NT2/D1 (cell line): ENCODE data around the gene CCZ1.
A peak's percentile ranks its signal among the peaks of the same experiment; 100 is the strongest.
"Not testable (repeated sequence)": the region's sequence is repeated elsewhere in the genome, so short reads cannot be mapped to it uniquely, and the experiment has no call there.

Experiments
- DNase-seq: peaks from one replicate; pipeline ENCODE4 v3.0.0-alpha.2; 2011; ENCODE audit warnings: low read depth, low spot score
- H3K27me3 ChIP-seq: 2 replicates; pipeline ENCODE4 v1.6.0; 2011; ENCODE audit warnings: mild to moderate bottlenecking; ENCODE audit not compliant: insufficient read length, insufficient read depth
- H3K36me3 ChIP-seq: 2 replicates; pipeline ENCODE4 v1.6.1; 2011; ENCODE audit warnings: mild to moderate bottlenecking, low read length, mixed read lengths; ENCODE audit not compliant: insufficient read depth, insufficient read length
- H3K4me1 ChIP-seq: 2 replicates; pipeline ENCODE4 v1.5.1; 2011; ENCODE audit not compliant: insufficient read depth, insufficient read length
- H3K4me3 ChIP-seq: 2 replicates; pipeline ENCODE4 v1.5.1; 2011; ENCODE audit warnings: low read depth; ENCODE audit not compliant: insufficient read length
- H3K9ac ChIP-seq: 2 replicates; pipeline ENCODE4 v1.6.0; 2011; ENCODE audit warnings: low read depth; ENCODE audit not compliant: insufficient read length
- H3K9me3 ChIP-seq: 2 replicates; pipeline ENCODE4 v1.5.1; 2011; ENCODE audit warnings: mild to moderate bottlenecking, low read length; ENCODE audit not compliant: insufficient read depth
- SUZ12 ChIP-seq: IDR thresholded peaks from 2 replicates; pipeline ENCODE4 v1.6.1; 2011; ENCODE audit not compliant: insufficient read length, insufficient read depth; ENCODE audit errors: extremely low read depth
- YY1 ChIP-seq: IDR thresholded peaks from 2 replicates; pipeline ENCODE4 v1.6.1; 2011; ENCODE audit not compliant: insufficient read length, insufficient read depth
- ZNF274 ChIP-seq: IDR thresholded peaks from 2 replicates; pipeline ENCODE4 v1.6.1; 2011; ENCODE audit warnings: mild to moderate bottlenecking, low read depth, low read length

Gene CCZ1

GRCh38 chr7:5867060-5867459, 31.5 kb upstream of the CCZ1 start:
- TF ChIP-seq YY1 (no peak), SUZ12 (no peak), ZNF274 (no peak)
- Histone ChIP-seq H3K4me1 (no peaks in the 10 kb centered on the region), H3K9ac (no peak overlapping the region), H3K36me3 (no peaks in the 10 kb centered on the region), H3K27me3 (no peaks in the 10 kb centered on the region), H3K9me3 (no peaks in the 10 kb centered on the region), H3K4me3 (no peak overlapping the region)
- DNase-seq, result no peak

- not testable (repeated sequence) for H3K9ac ChIP-seq, H3K27me3 ChIP-seq, H3K36me3 ChIP-seq, H3K4me1 ChIP-seq, H3K4me3 ChIP-seq, H3K9me3 ChIP-seq
- DNase-seq, result peak; percentile 28
These were observed 29.6 kb upstream of the CCZ1 start for GRCh38 chr7:5868928-5869341.

GRCh38 chr7:5869691-5870090, 28.8 kb upstream of the CCZ1 start:
- no peaks in the 10 kb centered on the region for H3K36me3 ChIP-seq
- H3K4me3 ChIP-seq, result no peak overlapping the region
- TF ChIP-seq ZNF274, result no peak
- TF ChIP-seq SUZ12, result no peak
- TF ChIP-seq YY1, result no peak

DNA sequence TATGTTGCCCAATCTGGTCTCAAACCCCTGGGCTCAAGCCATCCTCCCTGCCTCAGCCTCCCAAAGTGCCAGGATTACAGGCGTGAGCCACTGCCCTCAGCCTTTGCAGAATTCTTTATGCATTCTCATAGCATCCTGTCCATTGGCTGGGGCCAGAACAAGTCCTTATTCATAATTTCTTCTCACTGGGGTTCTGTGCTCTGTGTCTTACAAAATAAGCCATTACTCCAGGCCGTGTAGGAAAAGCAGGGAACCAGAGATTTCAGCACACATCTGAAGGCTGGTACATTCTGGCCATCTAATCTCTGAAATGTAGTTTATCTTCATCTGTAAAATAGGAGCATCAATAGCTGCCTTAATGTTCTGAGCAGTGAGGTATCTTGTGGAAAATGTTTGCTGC, 28.2 kb upstream of the CCZ1 start:
- Histone ChIP-seq H3K9ac (no peak overlapping the region), H3K4me1 (no peaks in the 10 kb centered on the region), H3K36me3 (no peaks in the 10 kb centered on the region), H3K4me3 (no peak overlapping the region), H3K27me3 (no peaks in the 10 kb centered on the region), H3K9me3 (no peaks in the 10 kb centered on the region)
- TF ChIP-seq SUZ12 (no peak), ZNF274 (no peak), YY1 (no peak)
- DNase-seq, result no peak

More at GRCh38 chr7:5869691-5870090, 28.8 kb upstream of the CCZ1 start:
- Histone ChIP-seq H3K9ac (no peak overlapping the region), H3K9me3 (no peaks in the 10 kb centered on the region), H3K4me1 (no peaks in the 10 kb centered on the region), H3K27me3 (no peaks in the 10 kb centered on the region)
- no peak for DNase-seq

DNA sequence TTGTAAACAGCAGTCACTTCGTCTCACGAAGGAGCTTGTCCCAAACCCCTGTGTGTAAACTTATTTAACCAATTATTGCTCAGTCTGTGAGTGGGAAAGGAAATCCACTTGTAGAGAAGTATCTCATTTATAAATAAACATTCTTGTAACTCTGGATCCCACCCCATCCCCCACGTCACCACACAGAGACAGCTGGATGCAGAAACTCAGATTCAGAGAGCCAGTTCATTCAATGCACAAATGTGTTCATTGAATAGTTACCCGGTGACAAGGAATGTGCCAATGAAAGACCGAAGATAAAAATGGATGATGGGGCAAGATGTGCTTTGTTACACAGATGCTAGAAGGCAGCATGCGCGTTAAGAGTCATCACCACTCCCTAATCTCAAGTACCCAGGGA, 26.2 kb upstream of the CCZ1 start:
- no peak overlapping the region for H3K9ac ChIP-seq
- TF ChIP-seq SUZ12, result no peak
- no peak for TF ChIP-seq YY1
- no peak for TF ChIP-seq ZNF274
- H3K4me1 ChIP-seq, result no peaks in the 10 kb centered on the region
- no peaks in the 10 kb centered on the region for H3K36me3 ChIP-seq
- H3K9me3 ChIP-seq, result no peaks in the 10 kb centered on the region
- peak; percentile 51 for DNase-seq
- H3K4me3 ChIP-seq, result no peak overlapping the region
- no peaks in the 10 kb centered on the region for H3K27me3 ChIP-seq

GRCh38 chr7:5879591-5879990, 18.9 kb upstream of the CCZ1 start:
- DNase-seq, H3K9me3 ChIP-seq, H3K36me3 ChIP-seq, H3K9ac ChIP-seq, H3K4me1 ChIP-seq, H3K4me3 ChIP-seq, H3K27me3 ChIP-seq: not testable (repeated sequence)

DNA sequence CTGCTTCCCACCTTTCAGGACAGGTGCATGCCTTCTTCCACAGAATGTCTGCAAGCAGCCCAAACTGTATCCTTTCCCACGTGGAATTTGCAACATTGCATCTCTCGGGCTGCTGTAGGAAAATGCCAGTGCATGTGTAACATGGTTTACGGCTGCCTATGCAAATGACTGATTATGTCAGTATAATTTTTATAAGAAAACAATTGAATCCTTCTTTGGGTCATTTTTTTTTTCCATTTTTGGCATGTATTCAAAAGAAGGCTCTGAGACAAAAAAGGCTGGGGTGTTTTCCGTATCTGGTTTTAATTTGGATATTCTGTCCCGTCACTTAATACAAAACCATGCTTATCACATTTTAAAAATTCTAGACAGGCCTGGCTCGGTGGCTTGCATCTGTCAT, 18.4 kb upstream of the CCZ1 start:
- not testable (repeated sequence) for H3K9me3 ChIP-seq, H3K4me3 ChIP-seq, H3K27me3 ChIP-seq, H3K9ac ChIP-seq, H3K36me3 ChIP-seq, DNase-seq, H3K4me1 ChIP-seq

DNA sequence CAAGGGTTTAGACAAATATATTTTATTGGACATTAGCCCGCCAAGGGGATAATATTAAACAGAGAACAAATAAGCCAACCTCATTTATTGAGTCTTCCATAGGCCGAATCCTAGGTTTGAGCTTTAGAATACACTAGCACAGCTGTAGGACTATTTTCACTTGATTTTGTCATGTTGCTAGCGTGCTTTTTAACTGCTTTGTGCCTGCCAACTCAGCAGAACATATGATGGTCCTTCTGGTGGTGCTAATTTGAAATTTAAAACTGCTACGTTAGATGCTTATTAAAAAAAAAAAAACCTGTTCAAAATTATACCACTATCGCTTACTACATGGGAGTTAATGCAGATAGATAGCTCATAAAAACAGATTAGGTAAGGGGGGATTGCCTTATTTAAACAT, 14.1 kb upstream of the CCZ1 start:
- not testable (repeated sequence) for DNase-seq, H3K9ac ChIP-seq, H3K4me3 ChIP-seq, H3K36me3 ChIP-seq, H3K4me1 ChIP-seq, H3K27me3 ChIP-seq, H3K9me3 ChIP-seq

DNA sequence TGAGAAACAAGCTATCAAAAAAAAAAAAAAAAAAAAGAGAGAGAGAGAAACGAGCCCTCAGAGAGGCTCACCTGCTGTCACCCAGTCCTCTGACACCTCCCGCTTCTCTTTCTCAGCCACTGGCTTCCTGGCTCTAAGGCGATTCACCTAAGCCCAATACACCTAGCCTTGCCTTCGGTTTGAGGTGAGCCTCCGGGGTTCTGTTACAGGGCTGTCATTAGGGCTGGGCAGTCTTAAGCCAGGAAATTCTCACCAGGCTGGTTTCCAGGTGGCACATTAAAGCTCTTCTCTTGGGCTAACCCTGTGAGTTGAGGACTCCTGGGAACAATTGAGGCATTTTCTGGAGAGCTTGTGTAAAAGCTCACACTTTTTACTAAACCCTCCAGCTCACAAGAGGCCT, 10.5 kb upstream of the CCZ1 start:
- H3K9ac ChIP-seq, H3K4me1 ChIP-seq, DNase-seq, H3K4me3 ChIP-seq, H3K36me3 ChIP-seq, H3K27me3 ChIP-seq, H3K9me3 ChIP-seq: not testable (repeated sequence)

DNA sequence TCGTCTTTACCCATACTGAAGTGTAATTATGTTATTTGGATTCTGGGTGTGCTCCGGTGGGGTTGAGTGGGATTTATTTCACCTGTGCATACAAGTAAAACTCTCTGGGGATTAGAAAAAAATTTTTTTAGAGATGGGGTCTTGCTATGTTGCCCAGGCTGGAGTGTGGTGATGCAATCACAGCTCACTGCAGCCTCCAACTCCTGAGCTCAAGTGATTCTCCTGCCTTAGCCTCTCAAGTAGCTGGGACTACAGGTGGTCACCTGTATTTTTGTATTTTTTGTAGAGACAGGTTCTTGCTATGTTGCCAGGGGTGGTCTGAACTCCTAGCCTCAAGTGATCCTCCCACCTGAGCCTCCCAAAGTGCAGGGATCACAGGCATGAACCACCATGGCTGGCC, 8.3 kb upstream of the CCZ1 start:
- not testable (repeated sequence) for H3K4me1 ChIP-seq, H3K27me3 ChIP-seq, H3K4me3 ChIP-seq, H3K36me3 ChIP-seq, H3K9ac ChIP-seq, DNase-seq, H3K9me3 ChIP-seq
